Brain microvascular endothelial cell (primary cell): ENCODE data around the gene THSD4.

ENCODE experiments used
- DNase-seq: peaks from one replicate; pipeline ENCODE4 v3.0.0-alpha.2; 2020
- H3K27ac ChIP-seq: fragments of 250-450 bp; sonication (Bioruptor Pico); 2 replicates; pipeline ENCODE4 v1.5.1; 2020; ENCODE audit warnings: mild to moderate bottlenecking, moderate library complexity
- H3K27me3 ChIP-seq: fragments of 250-450 bp; sonication (Bioruptor Pico); replicated peaks from 2 replicates; pipeline ENCODE4 v1.5.1; 2020; ENCODE audit warnings: mild to moderate bottlenecking
- H3K36me3 ChIP-seq: fragments of 250-450 bp; sonication (Bioruptor Pico); replicated peaks from 2 replicates; pipeline ENCODE4 v1.5.1; 2020; ENCODE audit warnings: mild to moderate bottlenecking
- H3K4me3 ChIP-seq: 2 replicates; pipeline ENCODE4 v1.5.1; 2011; ENCODE audit warnings: low read depth, mild to moderate bottlenecking, control low read depth, low read length, moderate library complexity
- CTCF ChIP-seq: IDR thresholded peaks from 2 replicates; pipeline ENCODE4 v1.5.1; 2011; ENCODE audit warnings: low read depth, mild to moderate bottlenecking, moderate library complexity, low read length, control low read depth, inconsistent platforms; ENCODE audit errors: missing control alignments
- in situ Hi-C: cut with HindIII; loops from 2 replicates; pipeline ENCODE4 v1.10.0; 2017; ENCODE audit warnings: low sequenced_read_pairs, low pct_ligation_motif_present

The THSD4 gene

GRCh38 chr15:71508081-71508682 is 392.9 kb downstream of the THSD4 start:
- DNase-seq: no peak
- Histone ChIP-seq H3K27me3 (no peaks in the 10 kb centered on the region), H3K27ac (no peak overlapping the region), H3K36me3 (no peaks in the 10 kb centered on the region), H3K4me3 (no peak overlapping the region)
- in situ Hi-C loops: no loop called here
- TF ChIP-seq CTCF: no peak

GRCh38 chr15:71509139-71509538 is 393.9 kb downstream of the THSD4 start:
- Histone ChIP-seq H3K27me3 (no peaks in the 10 kb centered on the region), H3K4me3 (no peak overlapping the region), H3K27ac (no peak overlapping the region), H3K36me3 (no peaks in the 10 kb centered on the region)
- no peak for TF ChIP-seq CTCF
- in situ Hi-C loops: no loop called here
- DNase-seq: no peak

DNA sequence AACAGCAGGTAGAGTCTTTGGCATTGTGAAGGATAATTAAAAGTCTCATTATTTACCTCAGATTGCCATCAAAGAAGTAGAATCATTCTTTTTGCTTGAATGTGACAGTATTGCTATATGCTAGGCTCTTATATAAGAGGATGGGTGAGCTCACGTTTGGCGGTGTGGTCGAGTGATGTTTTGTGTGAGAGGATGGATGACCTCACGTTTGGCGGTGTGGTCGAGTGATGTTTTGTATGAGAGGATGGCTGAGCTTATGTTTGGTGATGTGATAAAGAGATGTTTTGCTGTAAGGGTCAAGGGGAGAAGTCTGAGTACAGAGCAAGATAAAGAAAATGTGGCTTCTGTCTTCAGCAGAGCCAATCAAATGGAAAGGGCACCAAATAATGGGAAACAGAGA is 395.5 kb downstream of the THSD4 start:
- H3K27me3 ChIP-seq: no peaks in the 10 kb centered on the region
- no peak for TF ChIP-seq CTCF
- no peak overlapping the region for H3K4me3 ChIP-seq
- in situ Hi-C loops: no loop called here
- no peaks in the 10 kb centered on the region for H3K36me3 ChIP-seq
- no peak for DNase-seq
- H3K27ac ChIP-seq: no peak overlapping the region

DNA sequence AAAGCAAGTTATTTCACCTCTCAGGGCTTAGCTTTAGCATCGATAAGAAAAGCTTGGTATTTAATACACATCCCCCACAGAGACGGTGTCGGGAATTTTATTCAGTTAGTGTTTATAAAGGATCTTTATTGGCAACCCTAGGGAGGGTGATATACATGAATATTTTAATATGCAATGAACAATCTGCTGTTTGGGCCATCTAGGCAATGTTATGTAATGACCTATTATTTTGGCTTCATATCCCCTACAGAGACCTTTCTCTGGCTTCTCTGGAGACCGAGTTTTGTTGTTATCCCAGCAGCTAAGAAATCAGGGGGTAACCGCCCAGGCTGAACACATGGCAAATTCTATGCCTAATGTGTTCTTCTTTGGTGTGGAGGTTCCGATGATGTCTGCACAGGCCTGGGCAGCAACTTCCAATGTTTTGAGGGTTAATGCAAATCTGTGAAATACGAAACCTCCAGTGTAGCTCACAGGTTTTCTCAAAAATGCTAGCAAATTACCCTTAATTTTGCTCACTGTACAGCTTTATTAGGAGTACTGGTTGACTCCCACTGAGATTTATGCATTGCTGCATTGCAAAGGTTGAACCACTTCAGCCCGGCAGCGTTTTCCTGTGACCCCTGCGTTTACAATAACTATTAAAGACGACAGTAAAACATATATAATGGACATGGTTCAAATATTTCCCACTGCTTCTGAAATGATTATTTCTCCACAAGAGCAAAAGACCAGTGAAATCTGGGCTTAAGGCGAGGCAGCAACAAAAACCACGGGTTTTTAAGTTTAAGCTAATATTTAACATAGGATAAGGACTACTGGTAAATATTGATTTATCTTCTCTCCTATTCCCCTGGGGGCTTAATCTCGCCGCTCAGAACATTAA is 396.8 kb downstream of the THSD4 start:
- Histone ChIP-seq H3K36me3 (no peaks in the 10 kb centered on the region), H3K4me3 (no peak overlapping the region), H3K27me3 (no peaks in the 10 kb centered on the region), H3K27ac (no peak overlapping the region)
- no peak for DNase-seq
- TF ChIP-seq CTCF: no peak
- in situ Hi-C loops: no loop called here

GRCh38 chr15:71512682-71513006 is 397.4 kb downstream of the THSD4 start:
- Histone ChIP-seq H3K36me3 (no peaks in the 10 kb centered on the region), H3K27me3 (no peaks in the 10 kb centered on the region), H3K27ac (no peak overlapping the region), H3K4me3 (no peak overlapping the region)
- no peak for DNase-seq
- TF ChIP-seq CTCF: no peak
- in situ Hi-C loops: no loop called here
